ENCODE results near the gene GRM7.

- TF ChIP-seq, protein P1, sequence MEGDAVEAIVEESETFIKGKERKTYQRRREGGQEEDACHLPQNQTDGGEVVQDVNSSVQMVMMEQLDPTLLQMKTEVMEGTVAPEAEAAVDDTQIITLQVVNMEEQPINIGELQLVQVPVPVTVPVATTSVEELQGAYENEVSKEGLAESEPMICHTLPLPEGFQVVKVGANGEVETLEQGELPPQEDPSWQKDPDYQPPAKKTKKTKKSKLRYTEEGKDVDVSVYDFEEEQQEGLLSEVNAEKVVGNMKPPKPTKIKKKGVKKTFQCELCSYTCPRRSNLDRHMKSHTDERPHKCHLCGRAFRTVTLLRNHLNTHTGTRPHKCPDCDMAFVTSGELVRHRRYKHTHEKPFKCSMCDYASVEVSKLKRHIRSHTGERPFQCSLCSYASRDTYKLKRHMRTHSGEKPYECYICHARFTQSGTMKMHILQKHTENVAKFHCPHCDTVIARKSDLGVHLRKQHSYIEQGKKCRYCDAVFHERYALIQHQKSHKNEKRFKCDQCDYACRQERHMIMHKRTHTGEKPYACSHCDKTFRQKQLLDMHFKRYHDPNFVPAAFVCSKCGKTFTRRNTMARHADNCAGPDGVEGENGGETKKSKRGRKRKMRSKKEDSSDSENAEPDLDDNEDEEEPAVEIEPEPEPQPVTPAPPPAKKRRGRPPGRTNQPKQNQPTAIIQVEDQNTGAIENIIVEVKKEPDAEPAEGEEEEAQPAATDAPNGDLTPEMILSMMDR (IDR thresholded peaks at IDR 0.05), result no peak
- TF ChIP-seq EP300 (IDR thresholded peaks at IDR 0.05), result no peak
Measured at GRCh38 chr3:7764115-7764514, 903.2 kb downstream of the GRM7 start.
